Endometrium (tissue), 2 donors: ENCODE measurements around the gene CHSY1.
"Not testable (repeated sequence)": the region's sequence is repeated elsewhere in the genome, so short reads cannot be mapped to it uniquely, and the experiment has no call there.

ENCODE experiments used
- FAIRE-seq: peaks from 2 replicates; lab custom pipeline; 2012; peaks lifted over from hg19 to GRCh38; lab: Jason Lieb, UNC
- donor health status: control.
- donor health status: control.

The CHSY1 gene

DNA sequence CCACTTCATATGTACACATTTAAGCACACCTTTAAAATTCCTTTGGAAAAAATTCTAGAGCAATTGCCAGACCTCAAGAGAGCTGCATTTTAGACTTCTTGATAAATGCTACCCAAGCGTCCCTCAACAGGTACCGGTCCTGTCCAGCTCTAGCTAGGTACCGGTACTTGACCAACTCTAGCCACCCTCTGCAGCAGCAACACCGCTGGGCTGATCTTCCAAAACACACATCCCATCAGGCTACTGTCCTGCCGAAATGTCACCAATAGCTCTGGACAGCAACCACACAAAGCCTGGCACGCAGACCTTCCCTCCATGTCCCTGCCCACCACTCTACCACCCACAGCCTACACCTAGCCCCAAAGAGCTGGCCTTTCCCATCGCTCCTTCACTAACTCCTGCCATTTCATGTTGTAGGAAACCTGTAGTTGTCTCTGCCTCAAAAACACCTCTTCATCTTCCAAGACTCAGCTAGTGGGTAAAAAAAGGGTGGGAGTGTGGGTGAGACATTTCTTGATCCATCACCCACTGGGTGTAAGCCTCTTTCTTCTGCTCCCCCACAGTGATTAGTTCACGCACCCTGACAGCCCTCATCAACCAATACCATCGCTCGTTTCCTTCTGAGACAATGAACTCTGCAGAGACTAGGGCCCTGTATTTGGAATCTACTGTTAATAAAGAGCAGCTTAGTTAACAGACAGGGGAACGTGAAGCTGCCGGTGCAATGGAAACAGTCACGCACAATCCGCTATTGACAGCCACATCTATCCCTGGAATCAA is 6.8 kb downstream of the CHSY1 start:
- no peak for FAIRE-seq

DNA sequence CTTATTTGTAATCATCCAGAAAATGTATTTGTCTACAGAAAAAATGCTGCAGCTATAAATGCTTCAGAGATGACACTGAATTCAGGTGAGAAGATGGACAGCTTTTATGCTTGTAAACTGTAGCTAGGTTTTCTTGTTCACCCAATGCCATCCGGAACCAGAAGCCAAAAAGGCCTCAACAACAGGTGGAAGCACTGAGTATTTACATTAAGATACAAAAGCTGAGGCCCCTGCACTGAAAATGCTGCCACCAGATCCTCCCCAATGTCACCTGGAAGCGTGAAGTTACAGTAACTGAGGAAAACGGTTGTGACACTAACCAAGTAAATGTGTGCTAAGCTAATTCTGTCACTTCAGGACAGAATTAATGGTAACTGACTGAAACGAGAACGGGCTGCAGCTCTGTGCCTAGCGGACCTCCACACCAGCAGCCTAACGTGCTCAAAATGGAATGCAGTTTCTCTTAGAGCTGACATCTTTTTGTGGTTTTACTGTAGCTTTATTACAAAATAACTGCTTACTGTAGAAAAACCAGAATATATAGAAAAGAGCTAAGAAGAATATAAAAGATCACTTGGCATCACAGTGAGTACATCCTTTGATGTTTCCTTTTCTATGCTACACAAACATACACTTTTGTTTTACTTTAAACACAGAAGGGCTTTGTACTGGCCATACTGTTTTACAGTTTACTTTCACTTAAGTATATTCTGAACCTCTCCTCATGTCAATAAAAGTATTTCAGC is 7.6 kb downstream of the CHSY1 start:
- no peak for FAIRE-seq

DNA sequence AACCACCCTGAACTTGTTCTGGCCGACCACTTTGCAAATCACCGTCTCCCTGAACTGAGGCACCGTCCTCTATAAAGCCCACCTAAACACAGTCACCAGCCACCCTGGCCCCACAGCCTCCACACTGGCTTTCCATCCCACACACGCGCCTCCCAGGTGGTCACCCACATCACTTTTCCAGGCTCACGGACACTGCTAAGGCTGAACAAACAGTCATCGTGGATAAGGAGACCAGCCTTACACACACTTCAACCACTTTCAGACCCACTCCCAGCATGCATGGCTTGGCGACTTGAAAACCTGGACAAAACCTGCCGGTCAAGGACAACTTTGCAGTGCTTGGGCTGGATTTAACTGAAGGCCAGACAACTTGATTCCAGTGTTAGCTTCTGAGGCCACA is 8.4 kb downstream of the CHSY1 start:
- no peak for FAIRE-seq

DNA sequence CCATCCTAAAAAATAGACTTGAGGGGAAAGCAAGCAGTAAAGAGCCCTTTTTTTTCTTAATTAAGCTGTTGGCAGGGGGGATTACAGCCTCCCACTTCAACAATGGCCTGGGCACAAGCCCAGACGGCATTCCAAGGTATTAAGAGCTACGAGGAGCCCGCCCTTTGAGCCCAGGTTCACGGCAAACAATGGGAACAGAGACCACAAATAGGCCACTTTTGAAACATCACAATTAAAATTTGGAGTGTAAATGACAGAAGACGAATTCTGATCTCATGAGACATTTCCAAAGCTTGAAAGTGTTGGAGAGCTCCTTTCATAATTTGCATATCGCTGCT is 8.9 kb downstream of the CHSY1 start:
- FAIRE-seq = no peak

DNA sequence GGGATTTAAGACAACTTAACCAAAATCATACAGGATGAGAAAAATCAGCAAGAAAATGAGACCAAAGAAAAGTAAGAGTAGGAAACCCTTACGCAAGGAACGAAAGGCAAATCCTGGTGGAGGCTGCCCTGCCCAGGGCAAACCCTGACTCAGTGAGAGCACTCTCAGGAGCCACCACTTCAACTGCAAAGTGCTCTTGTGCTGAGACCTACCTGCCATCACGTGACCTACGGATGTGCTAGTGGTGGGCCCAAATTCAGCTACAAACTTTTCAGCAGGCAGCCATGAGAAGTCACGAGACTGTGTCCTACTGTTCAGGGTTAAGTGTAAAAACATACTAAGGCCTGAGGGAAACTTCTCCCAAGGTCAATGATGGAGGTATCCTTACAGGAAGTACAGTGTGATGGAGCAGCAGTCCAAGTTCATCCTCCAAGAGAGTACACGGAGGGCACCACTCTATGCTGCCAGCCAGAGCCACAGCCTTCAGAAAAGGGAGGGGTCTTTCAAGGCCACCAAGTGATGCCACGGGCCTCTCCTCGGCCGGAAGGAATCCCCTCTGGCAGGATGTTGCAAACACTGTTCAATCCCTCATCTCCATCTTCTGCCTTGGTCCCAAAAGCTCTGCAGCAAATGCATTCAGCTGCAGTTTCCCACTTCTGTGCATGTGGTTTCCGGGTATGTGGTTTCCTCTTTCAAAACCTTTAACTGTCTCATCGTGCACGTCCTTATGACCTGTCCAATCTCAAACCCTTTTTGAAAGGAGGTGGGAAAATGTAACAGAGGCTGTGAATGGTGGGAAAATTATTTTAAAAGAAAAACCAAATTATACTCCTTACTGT is 9.5 kb downstream of the CHSY1 start:
- no peak for FAIRE-seq

DNA sequence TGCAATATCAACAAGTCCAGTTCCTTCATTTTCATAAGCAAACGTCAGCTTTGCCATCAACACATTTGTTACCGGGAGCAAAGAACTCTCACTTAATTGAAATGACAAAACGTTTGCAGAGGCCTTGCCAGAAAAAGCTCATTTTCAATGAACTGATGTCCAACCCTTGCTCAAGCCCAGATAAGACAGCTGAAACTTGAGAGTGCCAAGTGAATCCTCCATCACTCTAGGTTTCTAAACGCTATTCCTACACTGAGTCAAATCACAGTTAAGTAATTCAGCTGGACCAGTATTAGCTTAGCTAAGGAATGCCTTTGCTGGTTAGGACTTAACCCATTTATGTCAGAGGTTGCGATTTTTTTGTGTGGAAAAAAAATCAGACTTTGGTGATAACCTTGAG is 11.5 kb downstream of the CHSY1 start:
- FAIRE-seq = no peak

DNA sequence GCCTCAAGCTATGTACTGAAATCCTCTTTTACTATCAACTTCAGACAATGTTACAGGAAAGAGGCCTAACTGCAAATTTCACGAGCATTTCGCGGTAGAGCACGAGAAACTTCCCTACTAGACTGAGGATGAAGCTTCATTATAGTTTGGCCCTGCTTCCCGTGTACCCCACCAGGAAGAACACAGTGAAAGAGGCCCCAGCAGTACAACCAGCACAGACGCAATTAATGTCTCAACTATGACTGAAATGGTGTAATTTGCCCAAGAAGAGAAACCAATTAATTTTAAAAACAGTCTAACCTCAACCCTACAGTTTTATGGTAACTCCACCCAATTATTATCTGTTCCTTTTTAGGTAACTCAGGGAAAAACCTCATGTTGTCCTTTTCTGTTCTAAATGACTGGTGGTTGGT is 12.1 kb downstream of the CHSY1 start:
- no peak for FAIRE-seq

DNA sequence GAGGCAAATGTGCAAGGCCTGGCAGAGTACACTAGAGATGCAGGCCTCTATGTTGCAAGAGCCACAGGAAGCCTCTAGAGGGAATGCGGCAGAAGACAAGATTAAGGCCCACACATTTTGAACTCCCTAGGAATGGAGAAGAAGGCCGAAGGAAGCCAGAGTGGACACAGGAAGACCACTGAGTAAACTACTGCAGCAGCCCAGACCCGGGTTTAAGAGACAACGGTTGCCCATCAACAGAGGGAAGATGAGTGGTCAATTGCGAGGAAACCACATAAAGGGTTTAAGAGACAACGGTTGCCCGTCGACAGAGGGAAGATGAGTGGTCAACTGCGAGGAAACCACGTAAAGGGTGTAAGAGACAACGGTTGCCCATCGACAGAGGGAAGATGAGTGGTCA is 14.6 kb downstream of the CHSY1 start:
- no peak for FAIRE-seq

DNA sequence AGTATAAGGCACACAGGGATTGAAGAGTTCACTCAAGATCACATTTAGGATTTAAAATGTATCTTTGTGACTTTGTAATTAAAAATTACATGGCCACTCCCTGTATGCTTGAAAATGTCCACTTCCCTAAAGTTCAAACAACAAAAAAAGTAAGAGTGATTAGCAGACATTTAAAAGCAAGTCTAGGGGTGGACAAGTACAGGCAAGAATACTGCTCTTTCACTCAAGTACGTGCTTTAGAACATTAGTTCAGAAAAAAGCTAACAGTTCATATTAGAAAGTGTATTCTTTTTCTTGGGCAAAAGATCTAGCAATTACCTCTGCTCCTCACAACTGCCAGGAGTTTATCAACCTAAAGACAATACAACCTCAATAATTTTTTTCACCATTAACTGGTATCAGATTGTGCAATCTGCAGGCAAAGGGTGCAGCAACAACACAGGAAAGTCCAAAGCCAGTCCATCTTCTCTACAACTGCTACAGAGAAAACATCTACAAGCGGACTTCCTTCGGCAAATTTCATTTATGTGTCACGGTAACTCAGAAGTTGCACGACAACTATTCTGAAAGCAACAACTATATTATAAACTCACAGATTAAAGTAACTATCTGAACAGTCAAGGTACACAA is 18.1 kb downstream of the CHSY1 start:
- no peak for FAIRE-seq

DNA sequence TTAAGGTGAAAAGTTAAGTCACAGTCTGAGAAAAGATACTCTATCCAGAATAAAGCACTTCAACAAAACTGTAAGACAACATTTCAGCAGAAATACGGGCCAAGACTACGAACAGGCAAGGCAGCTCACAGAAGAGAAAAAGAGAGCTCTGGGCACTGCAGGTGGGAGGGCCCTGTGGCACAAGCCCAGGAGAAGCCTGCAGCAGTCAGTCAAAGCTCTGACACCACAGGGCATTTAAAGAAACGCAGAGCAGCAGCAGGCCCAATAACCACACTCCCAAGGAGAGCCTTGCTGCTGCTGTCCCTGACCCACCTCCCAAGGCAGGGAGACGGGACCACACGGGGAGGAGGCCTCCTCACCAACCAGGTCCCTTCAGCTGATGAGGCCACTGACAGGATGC is 19.2 kb downstream of the CHSY1 start:
- FAIRE-seq = no peak

DNA sequence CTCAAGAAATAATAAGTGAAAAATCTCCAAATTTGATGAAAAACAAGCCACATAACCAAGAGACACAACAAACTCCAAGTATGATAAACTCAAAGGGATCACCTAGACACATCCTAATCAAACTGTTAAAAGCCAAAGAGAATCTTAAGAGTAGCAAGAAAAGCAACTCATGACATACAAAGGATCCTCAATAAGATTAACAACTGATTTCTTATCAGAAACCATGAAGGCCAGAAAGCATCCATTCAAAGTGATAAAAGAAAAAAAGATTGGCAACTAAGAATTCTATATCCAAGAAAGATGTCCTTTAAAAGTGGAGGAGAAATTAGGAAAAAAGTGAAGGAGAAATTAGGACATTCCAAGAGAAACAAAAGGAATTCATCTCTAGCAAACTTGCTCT is 23.5 kb downstream of the CHSY1 start:
- no peak for FAIRE-seq

DNA sequence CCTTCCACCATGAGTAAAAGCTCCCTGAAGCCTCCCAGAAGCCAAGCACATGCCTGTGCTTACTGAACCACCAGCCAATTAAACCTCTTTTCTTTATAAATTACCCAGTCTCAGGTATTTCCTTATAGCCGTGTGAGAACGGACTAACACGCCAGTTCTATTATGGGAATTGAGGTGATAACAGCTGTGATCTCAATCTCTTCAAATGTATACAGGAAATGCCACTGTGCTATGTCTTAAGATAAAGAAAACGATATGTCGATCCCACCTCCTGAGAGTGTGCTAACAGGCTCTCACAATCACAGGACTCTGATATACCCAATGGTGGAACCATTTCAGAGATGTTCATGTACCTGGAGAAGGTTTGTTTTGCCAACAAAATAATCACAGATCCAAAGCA is 26.2 kb downstream of the CHSY1 start:
- FAIRE-seq = no peak

DNA sequence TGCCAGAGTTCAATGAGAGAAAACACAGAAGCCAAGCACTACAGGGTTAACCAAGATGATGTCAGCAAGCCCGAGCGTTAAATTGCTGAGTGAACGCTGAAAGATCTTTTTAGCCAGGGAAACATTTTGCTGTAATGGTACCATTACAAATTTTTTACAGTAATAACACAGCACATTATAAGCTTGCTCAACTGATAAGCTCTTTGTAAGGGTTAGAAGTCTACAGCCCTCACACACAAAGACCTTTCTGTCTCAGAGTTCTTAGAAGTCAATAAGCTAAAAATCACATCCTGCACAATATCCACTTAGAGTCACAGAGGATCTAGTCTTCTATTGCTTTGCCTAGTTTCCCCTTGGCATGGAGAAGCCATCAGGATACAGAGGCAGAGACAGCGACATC is 29.9 kb downstream of the CHSY1 start:
- no peak for FAIRE-seq

DNA sequence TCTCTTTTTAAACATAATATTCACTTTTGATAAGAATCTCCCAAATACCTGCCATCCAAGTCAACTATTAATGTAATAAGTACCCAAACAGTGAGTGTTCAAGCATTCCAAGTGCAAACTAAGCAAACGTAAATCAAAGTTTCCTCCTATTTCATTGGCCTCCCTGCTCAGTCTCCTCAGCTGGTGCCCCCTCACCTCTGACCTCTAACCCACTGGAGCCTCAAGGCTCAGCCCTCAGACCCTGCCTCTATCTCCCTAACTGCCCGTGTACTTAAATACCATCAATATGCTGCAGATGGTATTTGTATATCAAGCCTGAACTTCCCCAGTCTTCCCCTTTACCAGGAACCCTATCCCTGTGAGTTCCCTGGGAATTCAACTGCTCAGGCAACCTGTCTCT is 31.8 kb downstream of the CHSY1 start:
- no peak for FAIRE-seq

DNA sequence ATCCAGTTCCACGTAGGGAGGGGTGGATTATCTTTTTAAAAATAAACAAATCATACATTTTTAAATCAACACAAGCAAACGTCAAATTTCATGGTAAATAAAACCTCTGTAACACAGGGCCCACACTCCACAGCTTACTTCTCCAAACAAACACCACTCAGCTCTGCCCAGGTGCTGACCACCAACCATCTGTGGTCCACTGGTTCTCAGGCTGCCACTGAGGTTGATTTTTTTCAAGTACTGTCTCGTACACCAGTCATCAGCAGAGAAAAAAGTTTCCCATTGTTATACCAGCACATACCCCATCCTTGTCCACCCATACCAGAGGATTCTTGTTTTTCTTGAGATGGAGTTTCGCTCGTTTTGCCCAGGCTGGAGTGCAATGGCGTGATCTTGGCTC is 32.4 kb downstream of the CHSY1 start:
- FAIRE-seq = no peak

DNA sequence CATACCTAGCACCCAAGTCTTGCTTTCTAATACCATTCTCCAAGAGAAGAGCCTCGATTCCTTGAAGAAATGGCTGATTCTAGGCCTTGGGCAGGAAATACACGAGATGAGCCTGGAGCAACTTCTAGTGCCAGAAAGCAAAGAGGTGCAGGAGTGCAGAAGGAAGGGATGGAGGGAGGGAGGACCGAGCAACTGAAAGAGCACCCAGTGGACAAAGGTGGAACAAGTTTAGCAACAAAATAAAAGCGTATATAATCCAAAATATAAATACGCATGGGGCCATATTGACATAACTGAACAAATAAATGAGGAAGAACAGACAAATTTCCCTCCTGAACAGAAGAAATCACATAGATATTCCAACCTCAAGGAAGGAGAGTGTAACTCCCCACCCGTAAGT is 34.4 kb downstream of the CHSY1 start:
- FAIRE-seq = no peak

DNA sequence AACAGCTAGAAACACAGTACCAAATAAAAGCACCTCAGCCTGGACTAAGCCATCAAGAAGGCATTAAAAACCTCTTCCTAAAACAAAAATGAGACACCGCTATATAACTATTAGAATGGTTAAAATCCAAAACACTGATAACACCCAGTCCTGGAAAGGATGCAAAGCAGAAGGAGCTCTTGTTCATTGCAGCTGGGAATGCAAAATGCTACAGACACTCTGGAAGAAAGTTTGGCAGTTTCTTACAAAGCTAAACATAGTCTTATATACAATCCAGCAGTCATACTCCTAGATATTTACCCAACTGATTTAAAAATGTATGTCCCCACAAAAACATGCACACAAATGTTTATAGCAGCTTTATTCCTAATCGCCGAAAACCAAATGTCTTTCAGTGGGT is 35.7 kb downstream of the CHSY1 start:
- FAIRE-seq = no peak

DNA sequence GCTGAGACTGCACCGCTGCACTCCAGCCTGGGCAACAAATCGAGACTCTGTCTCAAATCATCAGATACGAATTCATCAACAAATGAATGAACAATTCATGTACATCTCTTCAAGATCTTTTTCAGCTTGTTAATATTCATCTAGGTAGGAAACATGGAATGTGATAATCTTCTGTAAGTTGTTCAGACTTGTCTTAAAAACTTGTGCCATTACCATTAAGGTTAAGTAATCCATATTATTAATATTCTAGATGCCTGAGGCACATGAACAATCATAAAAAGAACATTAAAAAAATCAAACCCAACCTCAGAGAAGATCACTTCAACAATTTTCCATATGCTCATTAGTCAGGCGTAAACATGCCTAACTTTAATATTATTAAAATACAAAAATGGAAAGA is 36.2 kb downstream of the CHSY1 start:
- FAIRE-seq = no peak

DNA sequence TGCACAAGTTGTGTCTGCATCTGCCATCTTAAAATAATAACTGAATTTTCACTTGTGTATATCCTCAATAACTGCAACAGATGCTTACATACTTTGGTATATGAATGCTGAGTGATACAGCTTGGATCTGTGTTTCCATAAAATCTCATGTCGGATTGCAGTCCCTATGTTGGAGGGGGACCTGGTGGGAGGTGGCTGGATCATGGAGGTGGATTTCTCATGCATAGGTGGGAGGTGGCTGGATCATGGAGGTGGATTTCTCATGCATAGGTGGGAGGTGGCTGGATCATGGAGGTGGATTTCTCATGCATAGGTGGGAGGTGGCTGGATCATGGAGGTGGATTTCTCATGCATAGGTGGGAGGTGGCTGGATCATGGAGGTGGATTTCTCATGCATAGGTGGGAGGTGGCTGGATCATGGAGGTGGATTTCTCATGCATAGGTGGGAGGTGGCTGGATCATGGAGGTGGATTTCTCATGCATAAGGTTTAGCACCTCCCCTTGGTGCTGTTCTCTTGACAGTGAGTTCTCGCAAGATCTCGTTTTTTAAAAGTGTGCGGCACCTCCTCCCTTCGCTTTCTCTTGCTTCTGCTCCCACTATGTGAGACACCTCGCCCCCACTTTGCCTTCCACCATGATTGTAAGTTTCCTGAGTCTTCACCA is 37.3 kb downstream of the CHSY1 start:
- not testable (repeated sequence) for FAIRE-seq

DNA sequence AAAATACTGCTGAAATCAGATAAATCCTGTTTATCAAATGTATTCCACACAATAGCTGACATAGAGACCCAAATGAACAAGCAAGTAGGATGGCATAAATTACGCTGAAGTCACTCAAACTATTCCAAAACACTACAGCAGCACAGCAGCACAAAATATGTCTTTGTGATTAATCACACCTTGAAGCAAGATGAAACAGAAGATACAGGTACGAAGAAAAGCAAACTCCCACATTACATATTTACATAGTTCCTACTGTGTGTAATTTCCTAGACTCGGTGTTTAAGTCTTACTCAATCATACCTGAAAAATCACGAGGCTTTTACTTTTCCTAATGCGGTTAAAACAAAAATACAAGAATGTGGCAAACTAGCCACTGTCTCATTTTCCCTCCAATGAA is 38.3 kb downstream of the CHSY1 start:
- no peak for FAIRE-seq

DNA sequence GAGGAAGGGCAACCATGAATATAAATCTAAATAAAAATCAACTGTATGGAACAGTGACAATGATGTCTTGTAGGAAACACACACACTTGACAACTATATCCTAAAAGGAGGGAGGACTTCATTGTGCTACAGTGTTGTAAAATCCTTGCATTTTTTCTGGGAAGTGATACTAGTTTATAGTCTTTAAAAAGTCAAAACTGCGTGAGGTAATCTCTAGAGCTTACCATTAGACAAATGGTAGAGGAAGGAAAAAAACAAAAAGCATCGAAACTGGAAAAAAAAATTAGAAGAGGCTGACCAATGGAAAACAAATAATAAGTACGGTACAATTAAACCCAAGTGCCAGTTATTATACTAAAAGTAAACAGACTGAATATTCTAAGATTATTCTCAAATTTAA is 38.7 kb downstream of the CHSY1 start:
- no peak for FAIRE-seq

DNA sequence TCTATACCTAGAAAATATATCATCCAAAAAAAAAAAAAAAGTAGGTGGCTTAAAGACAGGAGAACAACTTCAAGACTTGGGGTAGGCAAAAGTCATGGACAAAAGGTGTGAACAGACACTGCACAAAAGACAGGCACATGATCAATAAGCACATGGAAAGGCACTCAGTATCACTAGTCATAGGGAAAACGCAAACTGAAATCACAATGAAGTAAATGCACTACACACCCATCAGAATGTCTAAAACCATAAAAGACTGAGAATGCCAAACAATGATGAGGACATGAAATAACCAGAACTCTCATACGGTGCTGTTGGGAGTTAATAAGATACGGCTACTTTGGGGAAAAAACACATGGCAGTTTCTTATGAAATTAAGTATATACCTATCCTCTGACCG is 40.0 kb downstream of the CHSY1 start:
- FAIRE-seq = no peak
